Nephron progenitor cell (in vitro differentiated cells): ENCODE data around the gene KCNE4.

Experiments
- DNase-seq: peaks from one replicate; pipeline ENCODE4 v3.0.0; 2021
- H3K27ac Mint-ChIP-seq: 2 replicates; pipeline ENCODE4 v1.8.0; 2021; ENCODE audit warnings: mild to moderate bottlenecking, moderate library complexity, mixed read lengths
- H3K27me3 Mint-ChIP-seq: 2 replicates; pipeline ENCODE4 v1.8.0; 2021; ENCODE audit warnings: mild to moderate bottlenecking, low read depth, mixed read lengths; ENCODE audit not compliant: poor library complexity
- H3K36me3 Mint-ChIP-seq: 2 replicates; pipeline ENCODE4 v1.8.0; 2021; ENCODE audit warnings: low read depth, mixed read lengths
- H3K4me1 Mint-ChIP-seq: 2 replicates; pipeline ENCODE4 v1.8.0; 2021; ENCODE audit warnings: mixed read lengths
- H3K4me3 Mint-ChIP-seq: 2 replicates; pipeline ENCODE4 v1.8.0; 2021; ENCODE audit warnings: mild to moderate bottlenecking, moderate library complexity, mixed read lengths
- H3K9me3 Mint-ChIP-seq: 2 replicates; pipeline ENCODE4 v1.8.0; 2021; ENCODE audit warnings: mild to moderate bottlenecking, moderate library complexity, mixed read lengths
- TF ChIP-seq, protein P1 (sequence below): fragments of 200-600 bp; sonication (generic); IDR thresholded peaks from 2 replicates; pipeline ENCODE4 v1.5.0; 2021; ENCODE audit warnings: antibody characterized with exemption

Gene KCNE4

DNA sequence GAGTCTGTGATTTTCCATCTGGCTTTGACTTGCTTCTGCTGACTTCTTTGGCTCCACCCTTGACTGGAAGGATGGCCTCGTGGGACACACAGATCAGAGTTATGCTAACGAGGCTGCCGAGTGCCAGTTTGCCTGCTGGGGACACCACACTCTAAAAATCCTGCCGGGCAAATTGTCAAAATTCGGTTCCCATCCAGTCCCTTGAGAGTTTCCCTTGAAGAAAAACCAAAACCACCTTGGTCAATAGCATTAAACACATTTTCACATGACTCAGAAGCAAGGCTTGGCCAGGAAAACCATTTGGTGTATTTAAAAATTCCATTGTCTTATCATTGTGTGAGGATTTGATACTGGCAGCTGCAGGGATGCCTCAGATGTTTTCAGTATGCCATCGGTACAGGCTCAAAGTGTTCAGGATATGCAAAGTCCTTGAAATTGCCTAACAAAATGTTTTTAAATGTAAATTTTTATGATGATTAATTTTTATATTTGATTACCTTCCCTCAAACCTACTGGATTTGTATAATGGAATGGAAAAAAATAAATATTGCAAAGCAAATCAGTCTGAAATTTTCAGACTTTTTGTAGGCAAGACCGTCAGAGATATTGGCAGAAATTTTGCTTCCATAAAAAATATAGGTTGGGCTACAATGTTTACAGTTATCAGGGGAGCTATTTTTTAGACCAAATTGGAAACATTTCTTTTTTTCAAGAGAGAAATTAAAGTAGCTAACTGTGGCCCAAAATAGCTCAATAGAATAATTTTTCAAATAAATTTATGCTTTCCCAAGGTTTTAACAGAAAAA is 41.6 kb downstream of the KCNE4 start:
- Mint-ChIP-seq H3K36me3 (peaks cover 5% of the 10 kb centered on the region), H3K27ac (no peak overlapping the region), H3K4me3 (no peak overlapping the region), H3K27me3 (no peaks in the 10 kb centered on the region), H3K4me1 (peaks cover 36% of the 10 kb centered on the region), H3K9me3 (peaks cover 14% of the 10 kb centered on the region)
- TF ChIP-seq, protein P1, sequence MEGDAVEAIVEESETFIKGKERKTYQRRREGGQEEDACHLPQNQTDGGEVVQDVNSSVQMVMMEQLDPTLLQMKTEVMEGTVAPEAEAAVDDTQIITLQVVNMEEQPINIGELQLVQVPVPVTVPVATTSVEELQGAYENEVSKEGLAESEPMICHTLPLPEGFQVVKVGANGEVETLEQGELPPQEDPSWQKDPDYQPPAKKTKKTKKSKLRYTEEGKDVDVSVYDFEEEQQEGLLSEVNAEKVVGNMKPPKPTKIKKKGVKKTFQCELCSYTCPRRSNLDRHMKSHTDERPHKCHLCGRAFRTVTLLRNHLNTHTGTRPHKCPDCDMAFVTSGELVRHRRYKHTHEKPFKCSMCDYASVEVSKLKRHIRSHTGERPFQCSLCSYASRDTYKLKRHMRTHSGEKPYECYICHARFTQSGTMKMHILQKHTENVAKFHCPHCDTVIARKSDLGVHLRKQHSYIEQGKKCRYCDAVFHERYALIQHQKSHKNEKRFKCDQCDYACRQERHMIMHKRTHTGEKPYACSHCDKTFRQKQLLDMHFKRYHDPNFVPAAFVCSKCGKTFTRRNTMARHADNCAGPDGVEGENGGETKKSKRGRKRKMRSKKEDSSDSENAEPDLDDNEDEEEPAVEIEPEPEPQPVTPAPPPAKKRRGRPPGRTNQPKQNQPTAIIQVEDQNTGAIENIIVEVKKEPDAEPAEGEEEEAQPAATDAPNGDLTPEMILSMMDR = no peak
- DNase-seq = no peak

DNA sequence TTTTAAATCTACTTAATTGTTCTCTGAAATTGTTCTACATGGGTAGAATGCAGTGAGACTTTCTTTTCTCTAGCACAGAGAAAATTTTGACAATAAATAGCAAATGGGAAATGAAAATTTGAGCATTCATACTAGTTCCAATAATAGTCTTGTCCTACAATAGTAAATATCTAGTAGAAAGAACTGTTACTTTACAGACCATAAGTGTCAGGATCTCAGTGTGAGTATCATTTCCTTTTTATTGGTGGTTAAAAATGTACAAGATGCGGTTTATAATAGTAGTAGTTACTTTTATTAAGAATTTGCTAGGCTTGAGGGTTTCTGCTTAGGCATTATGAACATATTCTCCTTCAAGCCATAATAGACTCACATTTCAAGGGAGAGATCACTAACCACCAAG is 43.2 kb downstream of the KCNE4 start:
- H3K27me3 Mint-ChIP-seq = peaks cover under 1% of the 10 kb centered on the region
- no peak overlapping the region for H3K4me3 Mint-ChIP-seq
- no peak overlapping the region for H3K27ac Mint-ChIP-seq
- TF ChIP-seq, protein P1 = no peak
- no peak for DNase-seq
- H3K36me3 Mint-ChIP-seq = peaks cover 5% of the 10 kb centered on the region
- H3K4me1 Mint-ChIP-seq = peaks cover 41% of the 10 kb centered on the region
- peaks cover 11% of the 10 kb centered on the region for H3K9me3 Mint-ChIP-seq

- H3K4me3 Mint-ChIP-seq = no peak overlapping the region
- H3K27me3 Mint-ChIP-seq = peaks cover 6% of the 10 kb centered on the region
- H3K9me3 Mint-ChIP-seq = peaks cover 4% of the 10 kb centered on the region
- DNase-seq = no peak
- H3K36me3 Mint-ChIP-seq = peaks cover 2% of the 10 kb centered on the region
- TF ChIP-seq, protein P1 = no peak
- peaks cover 38% of the 10 kb centered on the region for H3K4me1 Mint-ChIP-seq
- no peak overlapping the region for H3K27ac Mint-ChIP-seq
Observed at GRCh38 chr2:223096235-223096970, 44.4 kb downstream of the KCNE4 start.

- H3K4me1 Mint-ChIP-seq = peaks cover 37% of the 10 kb centered on the region
- H3K36me3 Mint-ChIP-seq = no peaks in the 10 kb centered on the region
- TF ChIP-seq, protein P1 = no peak
- no peak for DNase-seq
- H3K9me3 Mint-ChIP-seq = no peaks in the 10 kb centered on the region
- no peak overlapping the region for H3K27ac Mint-ChIP-seq
- peaks cover 6% of the 10 kb centered on the region for H3K27me3 Mint-ChIP-seq
- H3K4me3 Mint-ChIP-seq = no peak overlapping the region
Observed at GRCh38 chr2:223097888-223098383, 45.9 kb downstream of the KCNE4 start.

- Mint-ChIP-seq H3K27ac (no peak overlapping the region), H3K36me3 (no peaks in the 10 kb centered on the region), H3K4me1 (peaks cover 32% of the 10 kb centered on the region), H3K4me3 (no peak overlapping the region), H3K27me3 (peaks cover 6% of the 10 kb centered on the region), H3K9me3 (no peaks in the 10 kb centered on the region)
- no peak for DNase-seq
- TF ChIP-seq, protein P1 = no peak
Observed at GRCh38 chr2:223099561-223099960, 47.6 kb downstream of the KCNE4 start.
